ENCODE data around the gene ITPRIPL2. TPM values are rescaled to one million over a fixed set of nuclear protein-coding genes. Genes with fewer than 3 reads are reported as not detected.

The ITPRIPL2 gene
- total and polyA plus RNA-seq, 2 of the 13 experiments (the other 11 are each of a cell fraction or from before 2014, with no cell fraction given), result 5.9 to 12.6 TPM

GRCh38 chr16:19110537-19111360 lies 3.0 kb upstream of the ITPRIPL2 start (continued):
- TF ChIP-seq ZBTB4 (CRISPR knock-in tag; IDR thresholded peaks at IDR 0.05; ENCODE audit: borderline replicate concordance), result no peak
- peak in 1 of 2 experiments; percentile 61; a peak in 2 of 4 replicates for TF ChIP-seq NR2F1 (CRISPR knock-in tag; IDR thresholded peaks at IDR 0.05)
- no peak for TF ChIP-seq CENPX (CRISPR knock-in tag; IDR thresholded peaks at IDR 0.05)
- TF ChIP-seq ELF3 (CRISPR knock-in tag; IDR thresholded peaks at IDR 0.05), result no peak
- TF ChIP-seq USF2 (IDR thresholded peaks at IDR 0.05; ENCODE audit: low read depth, low read length), result no peak
- no peak for TF ChIP-seq USF2 (CRISPR knock-in tag; IDR thresholded peaks at IDR 0.05; ENCODE audit: borderline replicate concordance)
- TF ChIP-seq ZNF7 (CRISPR knock-in tag; IDR thresholded peaks at IDR 0.05), result no peak
- TF ChIP-seq ZNF343 (CRISPR knock-in tag; IDR thresholded peaks at IDR 0.05), result no peak
- TF ChIP-seq, protein P1, sequence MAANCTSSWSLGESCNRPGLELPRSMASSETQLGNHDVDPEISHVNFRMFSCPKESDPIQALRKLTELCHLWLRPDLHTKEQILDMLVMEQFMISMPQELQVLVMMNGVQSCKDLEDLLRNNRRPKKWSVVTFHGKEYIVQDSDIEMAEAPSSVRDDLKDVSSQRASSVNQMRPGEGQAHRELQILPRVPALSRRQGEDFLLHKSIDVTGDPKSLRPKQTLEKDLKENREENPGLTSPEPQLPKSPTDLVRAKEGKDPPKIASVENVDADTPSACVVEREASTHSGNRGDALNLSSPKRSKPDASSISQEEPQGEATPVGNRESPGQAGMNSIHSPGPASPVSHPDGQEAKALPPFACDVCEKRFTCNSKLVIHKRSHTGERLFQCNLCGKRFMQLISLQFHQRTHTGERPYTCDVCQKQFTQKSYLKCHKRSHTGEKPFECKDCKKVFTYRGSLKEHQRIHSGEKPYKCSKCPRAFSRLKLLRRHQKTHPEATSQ (CRISPR knock-in tag; IDR thresholded peaks at IDR 0.05; ENCODE audit: borderline replicate concordance), result no peak
- no peak for TF ChIP-seq HCFC1 (IDR thresholded peaks at IDR 0.05; ENCODE audit: low read depth, low read length)
- TF ChIP-seq DR1 (CRISPR knock-in tag; IDR thresholded peaks at IDR 0.05), result no peak
- TF ChIP-seq ETV5 (CRISPR knock-in tag; IDR thresholded peaks at IDR 0.05; ENCODE audit: borderline replicate concordance), result no peak
- TF ChIP-seq ZNF687 (CRISPR knock-in tag; IDR thresholded peaks at IDR 0.05), result no peak
- TF ChIP-seq RARG (CRISPR knock-in tag; IDR thresholded peaks at IDR 0.05; ENCODE audit: low read depth), result no peak
- TF ChIP-seq RORA (CRISPR knock-in tag; IDR thresholded peaks at IDR 0.05), result no peak
- no peak for TF ChIP-seq ZNF468 (CRISPR knock-in tag; IDR thresholded peaks at IDR 0.05)
- TF ChIP-seq EED (CRISPR knock-in tag; IDR thresholded peaks at IDR 0.05), result no peak
- TF ChIP-seq FOXK2 (IDR thresholded peaks at IDR 0.05), result no peak
- TF ChIP-seq CHD2 (IDR thresholded peaks at IDR 0.05; ENCODE audit: low read depth, low read length), result no peak

Measured in HepG2 (cell line).